ENCODE results near the gene SKAP1. TPM values are rescaled to one million over a fixed set of nuclear protein-coding genes. Genes with fewer than 3 reads are reported as not detected.

Gene SKAP1
- total and polyA plus RNA-seq, 8 donors: 2.4 to 4.4 (median 3.2) TPM; not detected in 2

DNA sequence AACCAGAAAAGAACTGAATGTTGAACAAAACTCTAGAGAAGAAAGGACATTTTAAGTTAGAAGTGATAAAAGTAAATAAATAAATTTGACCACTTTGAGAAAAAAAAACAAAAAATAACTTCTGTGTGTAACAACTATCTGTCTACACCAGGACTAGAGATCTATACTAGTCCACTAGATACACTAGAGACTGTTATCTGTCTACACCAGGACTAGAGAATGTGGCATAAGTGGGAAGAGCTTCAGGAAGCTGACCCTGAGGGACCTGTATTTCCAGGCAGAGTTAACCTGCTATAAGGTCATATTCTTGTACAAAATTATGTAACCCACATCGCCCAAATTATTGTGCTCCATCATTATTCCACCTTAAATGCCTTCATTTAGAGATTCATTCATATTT, 160.8 kb downstream of the SKAP1 start:
- H3K36me3 ChIP-seq: no peaks in the 10 kb centered on the region
- DNase-seq: no peak
- H3K27ac ChIP-seq: no peak overlapping the region
- WGBS, 5 donors: 79 to 95% (median 86%) methylated on average over 1 of the region's 1 CpG
- intact Hi-C loops (cut with DNase I; ENCODE audit: low total_unique reads): no loop called here
- H3K4me1 ChIP-seq: peaks cover 0 to 8% (median 6%) of the 10 kb centered on the region in 4 donors
- TF ChIP-seq EP300 (IDR thresholded peaks at IDR 0.05): no peak
- TF ChIP-seq, protein P1, sequence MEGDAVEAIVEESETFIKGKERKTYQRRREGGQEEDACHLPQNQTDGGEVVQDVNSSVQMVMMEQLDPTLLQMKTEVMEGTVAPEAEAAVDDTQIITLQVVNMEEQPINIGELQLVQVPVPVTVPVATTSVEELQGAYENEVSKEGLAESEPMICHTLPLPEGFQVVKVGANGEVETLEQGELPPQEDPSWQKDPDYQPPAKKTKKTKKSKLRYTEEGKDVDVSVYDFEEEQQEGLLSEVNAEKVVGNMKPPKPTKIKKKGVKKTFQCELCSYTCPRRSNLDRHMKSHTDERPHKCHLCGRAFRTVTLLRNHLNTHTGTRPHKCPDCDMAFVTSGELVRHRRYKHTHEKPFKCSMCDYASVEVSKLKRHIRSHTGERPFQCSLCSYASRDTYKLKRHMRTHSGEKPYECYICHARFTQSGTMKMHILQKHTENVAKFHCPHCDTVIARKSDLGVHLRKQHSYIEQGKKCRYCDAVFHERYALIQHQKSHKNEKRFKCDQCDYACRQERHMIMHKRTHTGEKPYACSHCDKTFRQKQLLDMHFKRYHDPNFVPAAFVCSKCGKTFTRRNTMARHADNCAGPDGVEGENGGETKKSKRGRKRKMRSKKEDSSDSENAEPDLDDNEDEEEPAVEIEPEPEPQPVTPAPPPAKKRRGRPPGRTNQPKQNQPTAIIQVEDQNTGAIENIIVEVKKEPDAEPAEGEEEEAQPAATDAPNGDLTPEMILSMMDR (IDR thresholded peaks at IDR 0.05): no peak
- TF ChIP-seq POLR2AphosphoS5 (IDR thresholded peaks at IDR 0.05): no peak
- TF ChIP-seq POLR2A (IDR thresholded peaks at IDR 0.05): no peak
- no peaks in the 10 kb centered on the region for H3K9me3 ChIP-seq
- H3K4me3 ChIP-seq: no peak overlapping the region
- H3K27me3 ChIP-seq: peaks cover 0 to 13% (median 5%) of the 10 kb centered on the region in 3 donors

DNA sequence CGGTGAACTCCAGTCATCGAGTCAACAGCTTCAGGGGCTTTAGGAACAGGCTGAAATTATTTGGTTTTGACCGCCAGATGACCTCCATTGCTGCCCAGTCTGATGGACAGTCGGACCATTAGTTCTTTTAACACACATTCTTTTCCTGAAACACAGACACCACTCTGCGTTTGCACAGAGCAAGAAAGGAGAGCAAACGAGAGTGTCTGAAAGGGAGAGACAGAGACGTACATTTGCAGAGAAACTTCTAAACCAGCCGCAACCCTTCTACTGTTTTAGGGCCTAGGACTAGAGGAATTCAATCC, 166.3 kb downstream of the SKAP1 start:
- no peaks in the 10 kb centered on the region for H3K27me3 ChIP-seq
- TF ChIP-seq POLR2AphosphoS5 (IDR thresholded peaks at IDR 0.05) (no peak), POLR2A (IDR thresholded peaks at IDR 0.05) (no peak), EP300 (IDR thresholded peaks at IDR 0.05) (no peak)
- TF ChIP-seq, protein P1 (IDR thresholded peaks at IDR 0.05): no peak
- DNase-seq: no peak
- no peak overlapping the region for H3K27ac ChIP-seq
- intact Hi-C loops (cut with DNase I; ENCODE audit: low total_unique reads): no loop called here
- 81 to 87% (median 85%) methylated on average over 8 of the region's 8 CpGs for WGBS, 5 donors
- H3K9me3 ChIP-seq: no peaks in the 10 kb centered on the region
- no peak overlapping the region for H3K4me3 ChIP-seq
- no peaks in the 10 kb centered on the region for H3K36me3 ChIP-seq
- peaks cover 0 to 7% (median 4%) of the 10 kb centered on the region in 4 donors for H3K4me1 ChIP-seq

DNA sequence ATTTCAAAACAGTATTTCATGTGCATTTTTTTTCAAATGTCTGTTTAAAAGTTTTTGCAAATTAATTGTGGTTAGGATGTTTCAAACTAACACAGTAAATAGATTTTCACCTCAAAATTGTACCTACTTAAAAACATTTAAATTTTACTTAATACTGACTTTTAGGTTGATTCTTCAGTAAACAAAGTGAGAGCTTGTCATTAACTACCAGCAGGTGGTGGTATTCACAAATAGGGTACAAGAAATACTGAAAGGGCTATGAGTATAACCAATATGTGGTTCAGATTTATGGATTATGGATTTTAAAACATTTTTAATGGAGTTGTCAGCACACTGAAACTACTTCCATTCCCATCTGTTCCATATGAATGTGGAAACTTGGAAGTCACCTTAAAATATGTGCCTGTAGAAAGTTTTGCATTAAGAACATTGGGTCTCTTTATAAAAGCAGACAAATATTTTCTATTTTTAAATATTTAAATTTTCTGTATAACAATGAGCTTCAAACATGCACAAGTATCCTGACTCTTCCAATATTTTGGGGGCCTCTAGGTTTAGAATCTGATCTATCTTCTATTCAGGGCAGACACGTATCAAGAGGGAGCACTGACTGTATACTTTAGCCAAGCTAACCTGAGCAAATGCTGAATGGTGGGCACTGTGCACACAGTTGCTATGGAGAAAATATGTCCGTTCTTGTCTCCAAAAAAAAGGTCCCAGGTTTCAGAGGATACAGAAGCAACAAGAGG, 166.9 kb downstream of the SKAP1 start:
- 25 to 77% (median 59%) methylated on average over 2 of the region's 2 CpGs for WGBS, 5 donors
- H3K36me3 ChIP-seq: no peaks in the 10 kb centered on the region

DNA sequence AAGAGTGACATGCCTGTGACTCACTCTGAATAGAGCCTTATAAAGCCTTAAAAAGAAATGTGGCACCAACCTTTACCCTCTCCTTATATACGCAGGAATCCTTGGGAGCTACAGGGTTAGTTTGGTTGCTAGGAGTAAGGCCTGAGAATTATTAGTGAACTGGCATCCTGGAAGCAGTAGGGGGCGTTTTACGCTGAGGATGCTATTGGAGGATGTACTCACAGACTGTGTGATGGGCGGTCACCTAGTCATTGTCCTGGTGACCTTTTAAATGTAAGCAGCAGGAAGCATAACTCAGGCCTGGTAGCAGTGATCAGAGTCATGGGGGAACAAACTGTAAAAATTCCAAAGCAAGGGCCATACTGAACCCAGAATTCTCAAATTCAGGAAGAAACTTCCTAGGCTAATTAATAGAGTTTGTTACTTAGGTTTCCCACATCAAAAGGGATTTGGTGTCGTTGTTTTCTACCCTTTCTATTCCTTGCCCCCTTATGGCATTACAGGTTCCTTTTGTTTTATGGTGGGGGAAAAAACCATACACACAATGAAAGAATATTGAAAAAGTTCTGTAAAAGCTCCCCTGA, 168.6 kb downstream of the SKAP1 start:
- Histone ChIP-seq H3K27me3 (peaks cover 0 to 6% (median 0%) of the 10 kb centered on the region in 3 donors), H3K27ac (no peak overlapping the region), H3K4me3 (no peak overlapping the region), H3K9me3 (no peaks in the 10 kb centered on the region), H3K4me1 (peaks cover 0 to 5% (median 3%) of the 10 kb centered on the region in 4 donors), H3K36me3 (no peaks in the 10 kb centered on the region)
- DNase-seq: peak in 1 of 2 donors; percentile 22
- intact Hi-C loops (cut with DNase I; ENCODE audit: low total_unique reads): no loop called here
- WGBS, 5 donors: 52 to 67% (median 60%) methylated on average over 5 of the region's 5 CpGs
- no peak for TF ChIP-seq POLR2A (IDR thresholded peaks at IDR 0.05)
- TF ChIP-seq, protein P1 (IDR thresholded peaks at IDR 0.05): peak in 1 of 7 experiments; percentile 7

More for the DNA sequence above, 166.9 kb downstream of the SKAP1 start:
- TF ChIP-seq POLR2A (IDR thresholded peaks at IDR 0.05) (no peak), POLR2AphosphoS5 (IDR thresholded peaks at IDR 0.05) (no peak), EP300 (IDR thresholded peaks at IDR 0.05) (no peak)
- TF ChIP-seq, protein P1 (IDR thresholded peaks at IDR 0.05): peak in 2 of 7 experiments; percentile 20 to 35
- no peaks in the 10 kb centered on the region for H3K9me3 ChIP-seq
- no peak overlapping the region for H3K27ac ChIP-seq
- peak in 1 of 2 donors; percentile 21 for DNase-seq
- no peak overlapping the region for H3K4me3 ChIP-seq
- H3K27me3 ChIP-seq: no peaks in the 10 kb centered on the region
- peaks cover 0 to 5% (median 3%) of the 10 kb centered on the region in 4 donors for H3K4me1 ChIP-seq
- intact Hi-C loops (cut with DNase I; ENCODE audit: low total_unique reads): no loop called here

All from stomach (tissue), 9 donors.